SK-N-MC (cell line): ENCODE results near the gene DOK3.
A peak's percentile ranks its signal among the peaks of the same experiment; 100 is the strongest.

ENCODE experiments used
- DNase-seq: peaks from one replicate; pipeline ENCODE4 v3.0.0-alpha.2; 2011; ENCODE audit warnings: low read depth, low spot score
- H3K27ac ChIP-seq: fragments of 200-600 bp; sonication (generic); 2 replicates; pipeline ENCODE4 v1.5.1; 2016; ENCODE audit warnings: mixed run types
- H3K36me3 ChIP-seq: fragments of 200-600 bp; sonication (generic); 2 replicates; pipeline ENCODE4 v1.6.1; 2017; ENCODE audit warnings: antibody characterized with exemption, low read length, mixed read lengths; ENCODE audit not compliant: insufficient read depth
- H3K4me3 ChIP-seq: fragments of 200-600 bp; sonication (generic); 2 replicates; pipeline ENCODE4 v1.5.1; 2016
- H3K9ac ChIP-seq: fragments of 200-600 bp; sonication (generic); 2 replicates; pipeline ENCODE4 v1.8.0; 2017; ENCODE audit warnings: mixed run types, mixed read lengths; ENCODE audit not compliant: insufficient read length
- H3K9me3 ChIP-seq: fragments of 200-600 bp; sonication (generic); 2 replicates; pipeline ENCODE4 v1.6.1; 2017; ENCODE audit warnings: low read depth, mild to moderate bottlenecking, antibody characterized with exemption, low read length, moderate library complexity, mixed read lengths
- EZH2 ChIP-seq: fragments of 200-600 bp; sonication (generic); IDR thresholded peaks from one replicate; pipeline ENCODE4 v1.6.1; 2017; ENCODE audit warnings: antibody characterized with exemption
- FOXP2 ChIP-seq: optimal IDR thresholded peaks from 2 replicates; pipeline ENCODE3; 2011; ENCODE audit warnings: mild to moderate bottlenecking, moderate library complexity; ENCODE audit not compliant: insufficient read depth; ENCODE audit errors: extremely low read length, control extremely low read depth
- POLR2AphosphoS5 ChIP-seq: IDR thresholded peaks from 2 replicates; pipeline ENCODE4 v1.6.1; 2012; ENCODE audit warnings: mild to moderate bottlenecking, low read depth, low read length, borderline replicate concordance

The DOK3 gene

GRCh38 chr5:177456591-177456964 is 53.0 kb downstream of the DOK3 start:
- H3K36me3 ChIP-seq: peaks cover 41% of the 10 kb centered on the region
- no peaks in the 10 kb centered on the region for H3K9me3 ChIP-seq
- H3K4me3 ChIP-seq: no peak overlapping the region
- H3K9ac ChIP-seq: no peak overlapping the region
- no peak for DNase-seq
- no peak for TF ChIP-seq POLR2AphosphoS5
- no peak for TF ChIP-seq FOXP2
- TF ChIP-seq EZH2: no peak
- peak overlapping the region; percentile 81 for H3K27ac ChIP-seq

GRCh38 chr5:177455661-177456590 is 53.7 kb downstream of the DOK3 start:
- no peaks in the 10 kb centered on the region for H3K9me3 ChIP-seq
- TF ChIP-seq EZH2: no peak
- TF ChIP-seq POLR2AphosphoS5: peak; percentile 64
- TF ChIP-seq FOXP2: peak; percentile 54
- DNase-seq: peak; percentile 71
- peak overlapping the region; percentile 70 for H3K9ac ChIP-seq
- H3K36me3 ChIP-seq: peaks cover 38% of the 10 kb centered on the region
- H3K4me3 ChIP-seq: peak overlapping the region; percentile 94
- H3K27ac ChIP-seq: peak overlapping the region; percentile 83

- Histone ChIP-seq H3K4me3 (peak overlapping the region; percentile 94), H3K27ac (peak overlapping the region; percentile 83), H3K36me3 (peaks cover 33% of the 10 kb centered on the region), H3K9me3 (no peaks in the 10 kb centered on the region), H3K9ac (peak overlapping the region; percentile 70)
- DNase-seq: no peak
- TF ChIP-seq FOXP2: no peak
- no peak for TF ChIP-seq EZH2
- TF ChIP-seq POLR2AphosphoS5: no peak; the same call in 1 of the 2 replicates
These were observed 54.5 kb downstream of the DOK3 start for GRCh38 chr5:177455036-177455660.

GRCh38 chr5:177454397-177455035 is 55.1 kb downstream of the DOK3 start:
- peaks cover 27% of the 10 kb centered on the region for H3K36me3 ChIP-seq
- no peak for TF ChIP-seq EZH2
- no peak for TF ChIP-seq FOXP2
- TF ChIP-seq POLR2AphosphoS5: no peak
- no peaks in the 10 kb centered on the region for H3K9me3 ChIP-seq
- no peak for DNase-seq
- H3K4me3 ChIP-seq: peak overlapping the region; percentile 94
- peak overlapping the region; percentile 70 for H3K9ac ChIP-seq
- H3K27ac ChIP-seq: peak overlapping the region; percentile 46; the same call in 1 of the 2 replicates

- DNase-seq: no peak
- H3K36me3 ChIP-seq: peaks cover 21% of the 10 kb centered on the region
- H3K27ac ChIP-seq: no peak overlapping the region
- peak overlapping the region; percentile 94 for H3K4me3 ChIP-seq
- H3K9ac ChIP-seq: no peak overlapping the region
- no peaks in the 10 kb centered on the region for H3K9me3 ChIP-seq
- TF ChIP-seq EZH2: no peak
- TF ChIP-seq FOXP2: no peak
- TF ChIP-seq POLR2AphosphoS5: no peak
These were observed 55.7 kb downstream of the DOK3 start for GRCh38 chr5:177453852-177454396.

GRCh38 chr5:177452688-177453638 is 56.7 kb downstream of the DOK3 start:
- H3K27ac ChIP-seq: no peak overlapping the region
- no peaks in the 10 kb centered on the region for H3K9me3 ChIP-seq
- DNase-seq: no peak
- TF ChIP-seq EZH2 (no peak), FOXP2 (no peak), POLR2AphosphoS5 (no peak)
- H3K4me3 ChIP-seq: no peak overlapping the region
- peaks cover 12% of the 10 kb centered on the region for H3K36me3 ChIP-seq
- no peak overlapping the region for H3K9ac ChIP-seq
